GM18499 (cell line): Measurements from ENCODE around the gene MEIOC.
"Not testable (repeated sequence)": the region's sequence is repeated elsewhere in the genome, so short reads cannot be mapped to it uniquely, and the experiment has no call there.

Experiments used
- ATAC-seq: cut with Tn5 transposase; IDR thresholded peaks from one replicate; pipeline ENCODE4 v1.9.1; 2021; ENCODE audit warnings: moderate number of reproducible peaks; ENCODE audit not compliant: insufficient read depth, unreplicated experiment

MEIOC gene

DNA sequence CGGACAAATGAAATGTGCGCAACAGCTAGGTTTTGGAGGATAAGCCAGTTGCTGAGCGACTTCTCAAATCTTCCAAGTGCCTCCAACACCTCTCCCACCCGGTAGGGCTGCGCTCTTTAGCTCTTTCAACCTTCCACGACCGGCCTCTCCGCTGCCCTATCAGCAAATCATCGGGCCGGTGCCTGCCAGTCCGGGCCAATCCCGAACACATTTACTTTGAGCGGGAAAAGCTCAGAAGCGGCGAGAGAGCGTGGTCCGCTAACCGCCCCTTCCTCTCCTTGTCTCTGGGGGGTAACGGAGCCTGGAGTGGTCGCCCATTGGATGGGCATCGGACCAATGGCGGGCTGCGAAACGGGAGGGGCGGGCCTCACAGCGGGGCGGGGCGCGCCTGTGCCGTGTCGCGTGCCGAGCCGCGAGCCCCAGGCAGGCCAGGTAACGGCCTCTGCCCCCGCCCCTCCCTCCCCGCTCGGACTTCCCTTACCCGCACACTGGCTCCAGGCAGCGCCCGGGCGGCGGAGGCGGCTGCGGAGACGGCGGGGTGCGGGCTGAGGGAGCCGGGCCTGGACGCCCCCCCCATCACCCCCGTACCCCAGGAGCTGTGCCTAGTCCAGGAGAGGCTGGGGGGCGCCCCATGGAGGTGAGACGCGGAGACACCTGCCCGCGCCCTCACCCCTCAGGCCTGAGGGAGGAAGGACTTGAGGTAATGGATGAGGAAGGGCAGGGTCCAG lies at the start of gene MEIOC:
TSS of gene MEIOC (plus strand) at position 486 of the 728 bp plus-strand sequence. CDS start at position 632, 146 bp downstream.
- no peak for ATAC-seq

DNA sequence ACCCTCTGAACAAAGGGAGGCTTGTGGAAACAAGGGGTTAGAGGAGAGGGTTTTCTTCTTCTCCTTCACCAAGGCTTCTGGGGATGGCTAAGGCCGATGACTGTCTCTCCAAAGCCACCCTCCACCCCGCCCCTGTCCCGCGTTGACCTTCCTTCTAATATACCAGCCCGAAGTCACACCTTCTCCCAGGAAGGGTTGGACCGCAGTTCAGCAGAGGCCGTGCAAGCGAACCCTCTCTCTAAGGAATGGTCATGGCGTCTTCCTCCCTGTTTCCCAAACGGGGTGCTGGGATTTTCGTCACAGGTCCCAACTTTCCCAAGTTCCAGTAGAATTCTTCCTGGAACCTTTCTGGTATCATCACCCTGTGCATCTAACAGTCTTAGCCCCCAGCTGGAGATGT lies 49.6 kb upstream of the MEIOC start:
- no peak for ATAC-seq

DNA sequence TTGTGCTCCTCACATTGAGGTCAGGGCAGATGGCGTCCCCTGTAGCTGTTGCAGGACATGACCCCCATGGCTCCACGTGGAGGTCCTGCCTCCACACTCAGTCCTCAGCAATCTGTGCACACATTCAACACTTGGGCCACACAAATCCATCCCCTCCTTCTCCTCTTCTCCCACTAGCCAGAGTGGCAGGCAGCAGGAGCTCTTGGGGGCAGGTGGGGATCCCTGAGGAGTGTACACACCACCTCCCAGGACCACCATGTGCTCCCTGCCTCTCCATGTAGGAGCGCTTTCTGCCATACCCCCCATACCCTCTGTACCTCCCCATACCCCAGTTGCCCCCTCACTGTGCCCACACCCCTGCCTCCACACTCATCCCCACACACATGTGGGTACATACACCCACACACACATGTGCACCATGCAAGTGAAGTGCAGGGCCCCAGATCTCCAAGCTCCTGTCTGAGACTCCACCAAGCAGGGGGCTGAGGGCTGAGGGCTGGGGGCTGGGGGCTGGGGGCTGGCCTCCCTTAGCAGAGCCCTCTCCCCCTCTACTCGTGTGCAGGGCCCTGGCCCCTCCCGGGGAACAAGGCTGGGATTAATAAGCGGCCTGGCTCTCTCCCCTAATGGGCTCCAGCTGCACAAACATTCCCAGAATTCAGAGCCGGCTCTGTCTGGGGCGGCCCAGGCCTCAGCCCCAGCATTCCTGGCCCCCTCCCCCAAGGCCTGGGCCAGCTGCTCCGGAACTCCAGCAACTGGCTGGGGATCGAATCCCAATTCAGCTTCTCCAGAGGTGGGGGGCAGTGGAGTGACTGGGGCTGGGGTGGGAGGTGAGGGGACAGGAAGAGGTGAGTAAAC lies 48.2 kb upstream of the MEIOC start:
- ATAC-seq, result no peak

DNA sequence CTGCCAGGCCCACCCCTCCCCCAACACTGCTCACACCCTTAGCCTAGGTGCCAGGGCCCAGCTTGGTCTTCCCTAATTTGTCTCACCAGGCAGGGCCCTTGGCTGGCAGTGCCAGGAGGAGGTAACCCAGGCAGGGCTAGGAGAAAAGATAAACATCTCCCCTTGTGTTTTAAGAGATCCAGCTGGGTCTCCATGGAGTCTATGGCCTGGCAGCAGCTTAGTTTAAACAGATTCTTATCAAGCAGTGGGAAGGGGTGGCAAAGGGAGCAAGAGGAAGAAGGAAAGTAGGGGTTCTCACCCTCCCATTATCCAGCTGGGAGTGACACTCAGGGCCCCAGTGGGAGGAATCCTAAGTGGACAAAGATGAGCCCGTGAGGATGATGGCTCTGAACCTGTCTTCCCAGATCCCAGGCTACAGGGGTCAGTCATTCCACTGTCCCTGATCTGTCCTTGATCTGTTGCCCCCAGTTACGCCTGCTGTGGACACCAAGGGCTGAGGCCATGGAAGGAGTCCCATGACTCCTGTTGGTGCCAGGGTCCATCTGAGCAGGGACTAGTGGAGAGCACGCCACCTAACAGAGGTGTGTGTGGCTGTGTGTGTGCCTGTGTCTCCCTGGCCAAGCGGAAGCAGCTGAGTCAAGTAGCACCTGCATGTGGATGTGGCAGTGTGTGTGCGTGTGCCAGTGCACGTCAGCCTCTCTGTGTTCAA lies 47.4 kb upstream of the MEIOC start:
- ATAC-seq, result no peak

DNA sequence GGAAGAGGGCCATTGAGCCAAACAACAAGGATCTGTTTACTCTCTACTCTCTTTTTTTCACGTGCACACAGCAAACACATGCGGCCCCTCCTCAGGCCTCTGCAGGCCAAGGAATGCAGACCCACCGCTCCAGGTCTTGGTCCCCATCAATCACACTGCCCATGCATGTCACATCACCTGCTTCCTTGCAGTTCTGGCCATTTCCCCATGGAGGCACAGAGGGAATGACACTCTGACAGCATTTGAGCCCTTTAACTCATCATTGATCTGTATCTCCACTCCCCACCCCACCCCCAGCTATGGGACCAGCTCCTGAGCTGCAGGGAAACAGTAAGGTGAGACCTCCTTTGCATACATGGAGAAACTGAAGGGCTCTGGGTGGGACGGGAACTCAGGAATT lies 45.9 kb upstream of the MEIOC start:
- ATAC-seq, result no peak

DNA sequence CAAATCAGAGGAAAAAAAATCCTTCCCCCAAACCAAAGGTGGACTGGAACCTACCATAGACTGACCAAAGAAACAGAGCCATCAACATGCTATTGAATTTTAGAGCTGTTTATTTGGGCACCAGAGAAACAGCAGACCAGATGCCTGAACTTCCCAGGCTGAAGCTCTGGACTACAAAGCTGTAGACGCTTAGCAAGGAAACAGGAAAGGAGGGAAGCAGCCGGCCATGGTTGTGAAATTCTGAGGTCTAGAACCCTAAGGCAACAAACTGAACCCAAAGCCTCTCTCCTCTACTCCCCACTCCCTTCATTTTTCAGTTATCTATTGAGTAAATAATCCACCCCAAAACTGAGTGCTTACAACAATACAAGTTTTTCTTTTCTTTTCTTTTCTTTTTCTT lies 45.4 kb upstream of the MEIOC start:
- ATAC-seq, result no peak

DNA sequence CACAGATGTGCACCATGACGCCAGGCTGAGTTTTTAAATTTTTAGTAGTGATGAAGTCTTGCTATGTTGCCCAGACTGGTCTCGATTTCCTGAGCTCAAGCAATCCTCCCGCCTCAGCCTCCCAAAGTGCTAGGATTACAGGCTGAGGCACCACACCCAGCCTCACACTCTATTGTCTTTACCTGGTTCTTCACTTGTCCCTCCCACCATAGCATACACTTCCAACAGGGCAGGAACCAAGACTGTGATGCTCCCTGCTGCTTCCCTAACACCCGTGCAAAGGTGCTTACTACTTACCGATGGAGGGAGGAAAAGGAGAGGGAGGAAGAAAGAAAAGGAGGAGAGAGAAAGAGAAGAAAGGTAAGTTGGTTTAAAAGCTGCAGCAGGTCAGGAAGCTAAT lies 41.4 kb upstream of the MEIOC start:
- no peak for ATAC-seq

DNA sequence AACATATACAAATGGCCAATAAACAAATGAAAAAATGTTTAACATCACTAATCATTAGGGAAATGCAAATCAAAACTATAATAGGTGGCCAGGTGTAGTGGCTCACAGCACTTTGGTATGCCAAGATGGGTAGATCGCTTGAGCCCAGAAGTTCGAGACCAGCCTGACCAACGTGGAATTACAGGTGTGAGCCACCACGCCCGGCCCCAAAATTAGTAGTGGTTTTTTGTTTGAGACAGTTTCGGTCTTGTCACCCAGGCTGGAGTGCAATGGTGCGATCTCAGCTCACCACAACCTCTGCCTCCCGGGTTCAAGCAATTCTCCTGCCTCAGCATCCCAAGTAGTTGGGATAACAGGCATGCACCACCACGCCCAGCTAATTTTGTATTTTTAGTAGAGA lies 37.6 kb upstream of the MEIOC start:
- ATAC-seq, result not testable (repeated sequence)

DNA sequence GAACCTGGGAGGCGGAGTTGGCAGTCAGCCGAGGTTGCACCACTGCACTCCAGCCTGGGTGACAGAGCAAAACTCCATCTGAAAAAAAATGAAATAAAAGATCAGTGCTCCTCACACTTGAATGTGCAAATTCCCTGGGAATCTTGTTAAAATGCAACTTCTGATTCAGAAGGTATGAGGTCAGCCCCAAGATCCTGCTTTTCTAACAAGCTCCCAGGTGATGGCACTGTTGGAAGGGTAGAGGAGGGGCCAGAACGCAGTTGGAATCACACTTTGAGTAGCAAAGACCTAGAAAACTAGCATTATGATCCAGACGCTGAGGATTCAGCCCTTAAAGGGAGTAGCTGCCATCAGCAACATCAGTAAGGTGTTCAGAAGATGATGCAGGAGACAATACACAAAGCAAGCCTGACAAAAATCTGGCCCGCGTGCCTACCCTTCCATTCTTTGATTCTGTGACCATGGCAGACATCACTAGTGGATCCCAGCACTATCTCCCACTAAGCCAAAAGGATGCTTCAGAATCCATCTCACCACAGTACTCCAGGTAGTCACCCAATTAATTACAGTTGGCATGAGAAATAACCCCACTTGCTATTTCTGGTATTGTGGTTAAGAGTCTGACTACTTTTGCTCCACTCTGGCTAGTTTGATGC lies 33.1 kb upstream of the MEIOC start:
- no peak for ATAC-seq

DNA sequence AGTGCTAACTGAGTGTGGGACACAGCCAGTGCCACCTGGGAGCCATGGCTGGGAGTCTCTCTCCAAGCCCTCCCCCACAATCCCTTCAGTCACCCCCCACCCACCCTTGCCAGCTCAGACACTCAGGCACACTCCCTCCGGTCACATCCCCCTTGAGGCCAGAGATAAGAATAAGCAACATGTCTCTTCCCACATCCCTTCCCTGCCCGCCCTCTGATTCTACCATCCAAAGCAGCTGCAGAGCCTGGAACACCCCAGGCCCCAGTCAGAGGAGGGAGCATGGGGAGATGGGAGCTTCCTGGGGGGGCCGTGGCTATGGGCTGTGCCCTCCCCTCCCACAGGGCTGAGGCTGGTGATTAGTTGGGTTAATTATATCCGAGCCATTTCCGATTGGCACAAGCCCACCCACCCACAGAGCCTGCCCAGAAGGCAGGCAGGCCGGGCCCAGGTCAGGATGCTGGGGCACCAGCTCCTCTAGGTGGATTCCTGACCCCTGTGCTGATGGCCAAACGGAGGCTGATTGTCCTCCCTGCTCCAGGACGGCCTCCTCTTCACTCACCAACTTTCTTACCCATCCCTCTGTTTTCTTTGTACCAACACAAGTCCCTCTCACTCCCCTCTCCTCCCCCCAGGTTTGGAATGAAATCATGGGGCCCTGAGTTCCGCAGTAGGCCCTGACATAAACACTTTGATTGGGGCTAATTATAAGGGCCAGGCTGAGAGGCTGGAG lies 28.6 kb upstream of the MEIOC start:
- ATAC-seq, result no peak

DNA sequence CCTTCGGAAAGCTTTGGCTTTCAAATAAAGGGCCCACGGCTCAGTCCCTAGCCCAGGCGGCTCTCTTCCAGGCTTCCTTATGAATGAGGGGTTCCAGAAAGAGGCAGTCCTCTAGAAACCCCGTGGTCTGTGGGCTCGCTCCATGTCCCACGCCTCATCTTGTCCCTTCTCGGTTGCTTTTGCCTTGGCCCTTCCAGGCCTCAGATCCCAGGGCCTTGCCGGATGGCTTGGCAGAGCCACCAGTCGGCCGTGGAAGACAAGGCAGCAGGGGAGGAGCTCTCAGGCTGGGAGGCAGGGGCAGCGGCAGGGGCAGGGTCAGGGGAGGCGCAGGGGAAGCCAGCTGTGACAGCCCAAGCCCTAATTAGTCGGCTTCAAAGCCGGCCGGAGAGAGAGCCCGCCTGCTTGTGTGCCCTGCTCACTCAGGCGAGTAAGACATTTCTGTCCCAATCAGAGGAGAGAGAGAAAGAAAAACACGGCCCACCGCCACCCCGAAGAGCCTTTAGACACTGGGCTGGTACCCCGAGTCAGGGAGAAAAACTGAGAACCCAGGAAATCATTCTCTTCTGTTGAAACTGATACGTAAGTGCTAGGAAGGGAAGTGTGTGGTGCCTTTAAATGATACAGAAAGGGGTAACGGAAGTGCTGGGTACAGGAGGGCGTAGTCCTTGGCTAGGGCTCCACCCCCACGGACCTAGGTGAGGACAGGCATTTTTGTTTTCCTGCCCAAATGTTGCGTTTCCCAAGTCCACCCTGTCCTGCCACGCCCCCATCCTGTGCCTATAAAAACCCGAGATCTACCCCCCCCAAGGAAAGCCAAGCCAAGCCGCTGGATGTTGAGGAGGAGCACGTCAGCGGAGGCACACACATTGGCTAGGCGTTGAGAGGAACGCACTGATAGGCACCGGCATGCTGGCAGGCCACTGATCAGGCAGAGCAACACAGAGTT lies 27.8 kb upstream of the MEIOC start:
- no peak for ATAC-seq

DNA sequence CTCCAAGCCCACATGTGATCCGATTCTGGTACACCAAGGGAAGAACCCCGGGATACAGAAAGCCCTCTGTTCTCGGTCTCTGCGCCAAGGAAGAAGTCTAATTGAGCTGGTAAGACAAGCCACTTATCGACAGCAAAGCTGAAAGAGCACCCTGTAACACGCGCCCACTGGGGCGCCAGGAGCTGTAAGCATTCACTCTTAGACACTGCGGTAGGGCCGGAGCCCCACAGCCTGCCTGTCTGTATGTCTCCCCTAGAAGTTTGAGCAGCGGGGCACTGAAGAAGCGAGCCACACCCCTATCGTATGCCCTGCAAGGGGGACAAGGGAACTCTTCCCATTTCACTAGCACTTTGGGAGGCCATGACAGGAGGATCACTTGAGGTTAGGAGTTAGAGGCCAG lies 27.0 kb upstream of the MEIOC start:
- no peak for ATAC-seq

DNA sequence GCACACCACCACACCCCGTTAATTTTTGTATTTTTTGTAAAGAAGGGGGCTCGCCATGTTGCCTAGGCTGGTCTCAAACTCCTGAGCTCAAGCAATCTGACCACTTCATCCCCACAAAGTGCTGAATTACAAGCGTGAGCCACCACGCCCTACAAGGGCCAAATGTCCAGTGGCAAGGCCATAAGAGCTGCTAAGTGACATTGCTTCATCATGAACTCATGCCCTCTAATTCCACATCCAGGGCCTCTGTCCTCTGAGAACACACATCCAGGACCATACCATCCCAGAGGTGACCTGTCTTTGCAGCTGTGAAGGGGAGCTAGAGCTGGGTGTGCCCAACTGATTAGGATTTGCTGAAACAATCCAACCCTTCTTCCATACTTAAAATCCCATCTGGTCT lies 25.6 kb upstream of the MEIOC start:
- no peak for ATAC-seq

DNA sequence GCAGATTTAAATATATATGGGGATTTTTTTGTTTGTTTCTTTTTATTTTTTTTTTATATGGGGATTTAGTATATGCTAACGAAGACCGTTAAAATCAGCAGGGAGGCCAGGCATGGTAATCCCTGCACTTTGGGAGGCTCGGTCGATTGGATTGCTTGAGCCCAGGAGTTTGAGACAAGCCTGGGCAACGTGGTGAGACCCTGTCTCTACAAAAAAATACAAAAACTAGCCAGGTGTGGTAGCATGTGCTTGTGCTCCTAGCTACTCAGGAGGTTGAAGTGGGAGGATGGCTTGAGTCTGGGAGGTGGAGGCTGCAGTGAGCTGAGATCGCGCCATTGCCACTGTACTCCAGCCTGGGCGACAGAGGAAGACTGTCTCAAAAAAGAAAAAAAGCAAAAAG lies 22.3 kb upstream of the MEIOC start:
- ATAC-seq, result no peak

DNA sequence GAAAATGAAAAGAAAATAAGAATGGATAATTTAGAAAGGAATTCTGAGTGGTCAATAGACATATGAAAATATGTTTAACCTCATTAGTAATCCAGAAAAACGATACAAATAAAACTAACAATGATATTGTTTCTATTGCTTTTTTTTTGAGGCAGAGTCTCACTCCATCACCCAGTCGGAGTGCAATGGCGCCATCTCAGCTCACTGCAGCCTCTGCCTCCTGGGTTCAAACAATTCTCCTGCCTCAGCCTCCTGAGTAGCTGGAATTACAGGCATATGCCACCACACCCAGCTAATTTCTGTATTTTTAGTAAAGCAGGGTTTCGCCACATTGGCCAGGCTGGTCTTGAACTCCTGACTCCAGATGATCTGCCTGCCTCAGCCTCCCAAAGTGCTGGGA lies 21.9 kb upstream of the MEIOC start:
- ATAC-seq, result not testable (repeated sequence)

DNA sequence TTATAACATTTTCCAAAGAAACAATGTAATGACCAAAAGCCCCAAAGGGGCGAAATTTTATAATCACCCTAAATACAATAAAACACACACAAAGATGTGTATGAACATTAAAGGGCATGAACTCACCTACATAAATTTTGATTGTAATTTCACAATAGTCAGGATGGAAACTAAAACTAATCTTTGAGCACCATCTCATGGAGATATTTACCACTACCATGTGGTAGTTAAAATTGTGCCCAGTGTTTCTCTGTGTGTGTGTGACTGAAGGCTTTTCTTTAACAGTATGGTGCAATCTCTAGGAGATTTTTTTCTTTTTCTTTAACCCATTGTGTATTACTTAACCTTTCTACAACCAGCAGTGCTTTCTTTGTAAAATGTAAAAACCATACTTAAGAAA lies 19.7 kb upstream of the MEIOC start:
- ATAC-seq, result no peak

DNA sequence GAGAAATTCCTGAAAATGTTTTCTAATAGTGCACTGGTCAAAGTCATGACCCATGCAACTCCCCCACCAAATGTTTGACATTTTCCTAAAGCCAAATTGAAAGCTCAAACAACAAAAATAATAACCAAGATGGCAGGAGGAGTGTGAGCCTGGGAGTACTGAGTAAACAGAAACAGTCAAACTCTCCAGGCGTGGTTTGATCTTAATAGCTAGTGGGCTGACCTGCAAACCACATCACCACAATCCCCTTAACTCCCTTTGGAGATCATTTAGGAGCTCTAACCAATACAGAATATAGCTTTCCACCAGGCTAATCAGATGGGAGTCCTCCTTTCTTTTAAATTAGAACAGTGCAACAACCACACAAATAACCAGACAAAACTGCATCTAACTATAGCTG lies 19.2 kb upstream of the MEIOC start:
- no peak for ATAC-seq

DNA sequence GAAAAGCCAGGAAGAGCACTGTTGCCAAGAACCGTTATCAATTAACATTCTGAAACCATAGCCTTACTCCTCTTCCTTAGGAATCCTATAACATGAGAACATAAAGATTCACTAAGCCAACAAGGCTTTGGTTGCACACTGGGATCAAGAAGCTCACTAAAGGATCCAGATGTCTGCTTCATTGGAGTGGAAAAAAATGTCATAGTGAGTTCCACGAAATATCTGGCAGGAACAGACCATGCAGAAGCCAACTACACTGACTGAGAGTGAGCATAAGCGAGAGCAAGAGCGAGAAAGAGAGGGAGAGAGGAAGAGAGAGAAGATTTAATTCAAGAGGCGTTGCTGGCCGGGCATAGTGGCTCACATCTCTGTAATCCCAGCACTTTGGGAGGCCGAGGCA lies 13.4 kb upstream of the MEIOC start:
- ATAC-seq, result no peak

DNA sequence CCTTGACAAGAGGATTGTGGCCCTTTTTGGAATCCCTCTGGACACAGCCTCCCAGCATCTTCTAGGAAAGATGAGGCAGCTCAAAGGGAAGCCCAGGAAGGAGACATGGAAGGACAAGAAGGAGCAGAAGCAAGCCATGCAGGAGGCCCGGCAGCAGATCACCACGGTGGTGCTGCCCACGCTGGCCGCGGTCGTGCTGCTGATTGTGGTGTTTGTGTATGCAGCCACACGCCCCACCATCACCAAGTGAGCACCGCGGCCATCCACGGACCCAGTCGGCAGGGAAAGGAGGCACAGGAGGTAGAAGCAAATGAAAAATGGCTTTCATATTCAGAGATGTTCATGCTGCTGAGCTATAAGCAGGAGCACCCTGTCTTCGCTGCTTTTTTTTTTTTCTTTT lies 10.9 kb upstream of the MEIOC start:
- ATAC-seq, result no peak
